HFF-Myc (cell line): ENCODE results near the gene PLEKHA6.

Experiments used
- DNase-seq: peaks from one replicate; pipeline ENCODE4 v3.0.0-alpha.2; 2011; ENCODE audit warnings: low read depth; ENCODE audit errors: extremely low read depth
- H3K4me3 ChIP-seq: replicated peaks from 2 replicates; pipeline ENCODE4 v1.5.1; 2011; ENCODE audit warnings: low read depth, mild to moderate bottlenecking, control low read depth, low read length
- CTCF ChIP-seq: IDR thresholded peaks from 2 replicates; pipeline ENCODE4 v1.5.1; 2012; ENCODE audit warnings: mild to moderate bottlenecking, low read depth, low read length, control low read depth; ENCODE audit errors: missing control alignments

Gene PLEKHA6

GRCh38 chr1:204370176-204370575, 10.4 kb upstream of the PLEKHA6 start:
- no peak overlapping the region for H3K4me3 ChIP-seq
- no peak for DNase-seq
- no peak for TF ChIP-seq CTCF

GRCh38 chr1:204368996-204369726, 9.4 kb upstream of the PLEKHA6 start:
- TF ChIP-seq CTCF, result no peak
- no peak for DNase-seq
- no peak overlapping the region for H3K4me3 ChIP-seq

GRCh38 chr1:204367956-204368355, 8.2 kb upstream of the PLEKHA6 start:
- no peak for TF ChIP-seq CTCF
- no peak overlapping the region for H3K4me3 ChIP-seq
- no peak for DNase-seq

- no peak for DNase-seq
- no peak for TF ChIP-seq CTCF
- no peak overlapping the region for H3K4me3 ChIP-seq
Observed at GRCh38 chr1:204367193-204367858, 7.6 kb upstream of the PLEKHA6 start.

GRCh38 chr1:204366759-204367158, 7.0 kb upstream of the PLEKHA6 start:
- no peak for DNase-seq

GRCh38 chr1:204363335-204364114, 3.8 kb upstream of the PLEKHA6 start:
- H3K4me3 ChIP-seq, result peak overlapping the region; percentile 30
- DNase-seq, result peak; percentile 56
- peak; percentile 90 for TF ChIP-seq CTCF

More at GRCh38 chr1:204366759-204367158, 7.0 kb upstream of the PLEKHA6 start:
- peak; percentile 69 for TF ChIP-seq CTCF
- H3K4me3 ChIP-seq, result no peak overlapping the region
